Activated CD8-positive, alpha-beta memory T cell treated with anti-CD3 and anti-CD28 coated beads for 1 hour (primary cell): ENCODE results near the gene CELF5.
"Not testable (repeated sequence)": the region's sequence is repeated elsewhere in the genome, so short reads cannot be mapped to it uniquely, and the experiment has no call there.

Source experiments
- DNase-seq, 2 donors: peaks; one replicate each; pipeline ENCODE4 v3.0.0-alpha.2; 2020; ENCODE audit warnings: low read depth in 1 of 2; ENCODE audit errors: extremely low read depth in 1 of 2

CELF5 gene

DNA sequence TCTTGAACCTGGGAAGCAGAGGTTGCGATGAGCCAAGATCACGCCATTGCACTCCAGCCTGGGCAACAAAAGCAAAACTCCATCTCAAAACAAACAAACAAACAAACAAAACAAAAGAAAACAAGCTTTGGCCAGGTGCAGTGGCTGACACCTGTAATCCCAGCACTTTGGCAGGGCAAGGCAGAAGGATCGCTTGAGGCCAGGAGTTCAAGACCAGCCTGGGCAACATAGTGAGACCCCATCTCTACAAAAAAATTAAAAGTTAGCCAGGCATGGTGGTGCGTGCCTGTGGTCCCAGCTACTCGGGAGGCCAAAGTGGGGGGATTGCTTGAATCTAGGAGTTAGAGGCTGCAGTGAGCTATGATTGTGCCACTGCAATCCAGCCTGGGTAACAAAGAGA, 64.0 kb downstream of the CELF5 start:
- not testable (repeated sequence) for DNase-seq

DNA sequence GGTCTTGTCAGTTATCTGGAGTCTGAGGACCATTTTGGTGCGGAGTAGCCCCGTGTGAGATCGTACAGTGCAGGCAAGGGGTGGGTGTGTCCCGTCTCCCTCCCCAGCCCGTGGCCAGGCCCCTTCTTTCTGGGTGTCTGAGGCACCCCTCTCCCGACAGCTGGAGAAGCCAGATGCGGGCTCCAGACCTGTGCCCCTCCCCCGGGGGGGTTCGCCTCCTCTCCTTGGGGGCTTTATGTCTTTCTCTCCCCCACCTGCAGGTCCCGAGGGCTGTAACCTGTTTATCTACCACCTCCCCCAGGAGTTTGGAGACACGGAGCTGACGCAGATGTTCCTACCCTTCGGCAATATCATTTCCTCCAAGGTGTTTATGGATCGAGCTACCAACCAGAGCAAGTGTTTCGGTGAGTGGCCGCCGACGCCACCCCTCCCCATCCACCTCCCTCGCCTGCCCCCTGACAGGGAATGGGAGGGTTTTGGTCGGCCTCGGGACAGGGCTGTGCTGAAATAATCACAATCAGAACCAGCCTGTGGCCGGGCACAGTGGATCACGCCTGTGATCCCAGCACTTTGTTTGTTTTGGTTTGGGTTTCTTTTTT, 65.6 kb downstream of the CELF5 start:
- DNase-seq = no peak

DNA sequence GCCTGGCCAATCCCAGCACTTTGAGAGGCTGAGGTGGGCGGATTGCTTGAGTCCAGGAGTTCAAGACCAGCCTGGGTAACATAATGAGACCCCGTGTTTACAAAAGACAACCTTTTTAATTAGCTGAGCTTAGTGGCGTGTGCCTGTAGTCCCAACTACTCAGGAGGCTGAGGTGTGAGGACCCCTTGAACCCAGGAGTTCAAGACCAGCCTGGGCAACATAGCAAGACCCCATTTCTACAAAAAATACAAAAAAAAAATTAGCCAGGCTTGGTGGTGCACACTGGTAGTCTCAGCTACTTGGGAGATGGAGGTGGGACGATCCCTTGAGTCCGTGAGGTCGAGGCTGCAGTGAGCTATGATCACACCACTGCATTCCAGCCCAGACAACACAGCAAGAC, 66.4 kb downstream of the CELF5 start:
- DNase-seq = not testable (repeated sequence)

DNA sequence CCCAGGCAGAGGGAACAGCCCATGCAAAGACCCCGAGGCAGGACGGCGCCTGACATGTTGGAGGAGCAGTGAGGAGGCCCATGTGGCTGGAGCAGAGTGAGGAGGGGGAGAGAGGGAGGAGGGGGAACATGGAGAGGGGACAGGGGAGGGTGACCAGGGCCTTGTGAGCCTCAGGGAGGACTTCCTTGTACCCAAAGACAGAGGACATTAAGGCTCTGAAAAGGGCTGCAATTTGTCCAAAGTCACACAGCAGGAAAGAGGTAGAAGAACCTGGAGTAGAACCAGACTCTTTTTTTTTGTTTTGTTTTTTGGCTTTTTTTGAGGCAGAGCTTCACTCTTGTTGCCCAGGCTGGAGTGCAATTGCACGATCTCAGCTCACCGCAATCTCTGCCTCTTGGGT, 67.2 kb downstream of the CELF5 start:
- no peak for DNase-seq

DNA sequence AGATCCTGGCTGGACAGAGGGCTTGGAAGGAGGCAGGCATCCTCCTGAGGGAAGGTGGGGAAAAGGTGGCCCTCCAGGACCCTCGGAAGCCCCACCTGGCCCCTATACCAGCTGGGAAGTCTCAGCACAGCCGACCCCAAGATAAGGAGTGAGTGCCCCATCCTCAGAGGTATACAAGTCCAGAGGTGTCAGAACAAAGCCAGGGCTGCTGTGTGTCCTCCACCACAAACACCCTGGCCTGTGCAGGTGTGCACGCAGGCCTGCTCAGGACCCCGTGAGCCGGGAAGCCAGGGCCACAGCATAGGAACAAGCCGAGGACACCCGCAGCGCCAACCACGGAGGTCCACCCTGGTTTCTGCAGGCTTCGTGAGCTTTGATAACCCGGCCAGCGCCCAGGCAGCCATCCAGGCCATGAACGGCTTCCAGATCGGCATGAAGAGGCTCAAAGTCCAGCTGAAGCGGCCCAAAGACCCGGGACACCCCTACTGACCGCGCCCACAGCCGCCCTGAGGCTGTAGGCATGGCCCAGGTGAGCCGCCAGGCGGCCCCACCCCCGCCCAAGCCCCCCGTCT, 68.6 kb downstream of the CELF5 start:
- DNase-seq = no peak

DNA sequence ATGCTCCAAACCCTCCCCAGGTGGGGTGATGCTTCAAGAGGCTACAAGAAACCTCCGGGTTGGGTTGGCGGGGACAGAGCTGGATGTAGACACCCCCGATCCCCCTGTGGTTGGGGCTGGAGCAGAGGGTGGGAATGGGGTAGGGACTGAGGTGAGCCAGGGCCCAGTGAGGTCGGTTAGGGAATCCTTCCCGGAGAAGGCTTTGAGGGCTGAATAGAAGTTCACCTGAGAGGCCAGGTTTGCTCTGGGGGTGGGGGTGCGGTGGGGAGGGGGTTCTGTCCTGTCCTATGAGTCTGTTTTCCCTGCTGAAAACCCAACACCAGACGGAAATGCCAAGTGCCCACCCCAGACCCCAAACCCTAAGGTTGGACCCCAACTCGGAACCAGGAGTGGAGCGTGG, 69.1 kb downstream of the CELF5 start:
- no peak for DNase-seq

- no peak for DNase-seq
Observed at GRCh38 chr19:3294080-3294850, 69.8 kb downstream of the CELF5 start.

DNA sequence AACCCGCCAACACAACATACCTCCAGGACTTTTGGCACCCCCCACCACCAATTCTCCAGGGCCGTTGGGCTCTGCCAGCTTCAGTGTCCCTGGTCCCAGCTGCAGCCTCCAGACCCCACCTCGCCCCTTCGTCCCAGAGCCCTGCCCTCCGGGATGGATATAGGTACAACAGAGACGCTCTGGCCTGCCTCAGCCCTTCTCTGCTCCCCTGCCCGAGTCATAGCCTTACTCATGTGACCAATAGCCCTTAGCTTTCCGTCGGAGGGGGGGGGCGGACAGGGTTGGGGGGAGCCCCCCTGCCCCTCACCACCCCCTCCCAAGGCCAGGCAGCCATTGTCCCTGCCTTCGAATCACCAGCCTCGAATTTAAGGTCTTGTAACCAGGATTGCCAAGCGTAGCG, 71.1 kb downstream of the CELF5 start:
- DNase-seq = no peak

GRCh38 chr19:3296034-3296433, 71.6 kb downstream of the CELF5 start:
- DNase-seq = no peak

DNA sequence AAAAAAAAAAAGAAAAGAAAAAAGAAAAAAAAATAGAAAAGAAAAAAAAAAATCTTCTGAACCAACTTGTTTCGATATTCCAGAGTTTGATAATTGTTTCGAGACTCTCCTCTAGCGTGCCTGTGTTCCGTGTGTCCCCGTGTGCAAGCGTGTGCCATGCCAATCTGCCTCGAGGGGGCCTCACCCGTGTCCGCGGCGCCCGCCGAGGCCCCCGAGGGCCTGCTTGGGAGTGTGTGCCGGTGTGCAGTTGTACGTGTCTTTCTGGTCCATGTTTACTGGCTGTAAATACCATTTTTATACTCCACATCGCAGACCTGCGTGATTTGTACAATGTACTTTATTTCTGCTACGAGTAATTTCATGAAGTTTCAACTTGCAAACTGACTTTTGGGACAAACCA, 72.0 kb downstream of the CELF5 start:
- no peak for DNase-seq

DNA sequence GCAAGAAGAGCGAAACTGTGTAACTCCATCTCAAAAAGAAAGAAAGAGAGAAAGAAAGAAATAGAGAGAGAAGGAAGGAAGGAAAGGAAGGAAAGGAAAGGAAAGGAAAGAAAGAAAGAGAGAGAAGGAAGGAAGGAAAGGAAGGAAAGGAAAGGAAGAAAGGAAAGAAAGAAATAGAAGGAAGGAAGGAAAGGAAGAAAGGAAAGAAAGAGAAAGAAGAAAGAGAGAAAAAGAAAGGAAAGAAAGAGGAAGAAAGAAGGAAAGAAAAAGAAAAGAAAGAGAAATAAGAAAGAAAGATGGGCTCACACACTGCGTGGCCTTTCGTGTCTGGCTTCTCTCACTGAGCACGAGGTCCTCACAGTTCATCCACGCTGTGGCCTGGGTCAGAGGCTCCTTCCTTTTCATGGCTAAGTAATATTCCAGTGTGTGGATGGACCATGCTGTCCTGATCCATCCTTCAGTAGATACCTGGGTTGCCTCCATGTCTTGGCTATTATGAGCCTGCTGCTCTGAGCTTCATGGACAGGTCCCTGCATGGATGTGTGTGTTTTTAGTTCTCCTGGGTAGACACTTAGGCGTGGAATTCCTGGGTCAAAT, 74.5 kb downstream of the CELF5 start:
- DNase-seq = no peak

- not testable (repeated sequence) for DNase-seq
Observed at GRCh38 chr19:3300566-3300965, 76.1 kb downstream of the CELF5 start.

- no peak for DNase-seq
Observed at GRCh38 chr19:3302755-3303154, 78.3 kb downstream of the CELF5 start.

- DNase-seq = peak; percentile 45 to 68
Observed at GRCh38 chr19:3304871-3305423, 80.5 kb downstream of the CELF5 start.

GRCh38 chr19:3309724-3310123, 85.3 kb downstream of the CELF5 start:
- DNase-seq = no peak

DNA sequence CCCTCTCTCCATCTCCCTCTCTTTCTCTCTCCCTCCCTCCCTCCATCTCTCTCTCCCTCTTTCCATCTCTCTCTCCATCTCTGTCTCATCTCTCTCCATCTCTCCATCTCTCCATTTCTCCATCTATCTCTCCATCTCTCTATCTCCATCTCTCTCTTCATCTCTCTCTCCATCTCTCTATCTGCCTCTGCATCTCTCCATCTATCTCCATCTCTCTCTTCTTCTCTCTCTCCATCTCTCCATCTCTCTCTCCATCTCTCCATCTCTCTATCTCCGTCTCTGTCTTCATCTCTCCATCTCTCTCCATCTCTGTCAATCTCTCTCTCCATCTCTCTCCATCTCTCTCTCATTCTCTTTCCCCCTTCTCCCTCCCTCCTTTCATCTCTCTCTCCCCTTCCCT, 85.8 kb downstream of the CELF5 start:
- DNase-seq = no peak

- no peak for DNase-seq
Observed at GRCh38 chr19:3310711-3311110, 86.2 kb downstream of the CELF5 start.

GRCh38 chr19:3313199-3313575, 88.7 kb downstream of the CELF5 start:
- no peak for DNase-seq

GRCh38 chr19:3314962-3315675, 90.7 kb downstream of the CELF5 start:
- no peak for DNase-seq

- DNase-seq = no peak
Observed at GRCh38 chr19:3315676-3315973, 91.2 kb downstream of the CELF5 start.

GRCh38 chr19:3316132-3316648, 91.7 kb downstream of the CELF5 start:
- DNase-seq = no peak
